Mesenchymal stem cell (in vitro differentiated cells and primary cell): ENCODE results near the gene OBI1. TPM values are rescaled to one million over a fixed set of nuclear protein-coding genes. Genes with fewer than 3 reads are reported as not detected.

Experiments used
- DNase-seq: peaks from one replicate; pipeline ENCODE4 v3.0.0-alpha.2; 2013
- H2AFZ ChIP-seq: one replicate; pipeline ENCODE4 v1.6.1; 2013; ENCODE audit warnings: low read depth, mild to moderate bottlenecking, control low read depth, inconsistent platforms, low read length, moderate library complexity
- H2AK5ac ChIP-seq: 2 replicates; pipeline ENCODE4 v1.6.1; 2013; ENCODE audit warnings: low read length, moderate library complexity, mild to moderate bottlenecking, inconsistent platforms; ENCODE audit not compliant: severe bottlenecking
- H2BK120ac ChIP-seq: one replicate; pipeline ENCODE4 v1.6.1; 2013; ENCODE audit warnings: low read depth, mild to moderate bottlenecking, inconsistent platforms, low read length, moderate library complexity
- H2BK12ac ChIP-seq, 2 experiments: one replicate each; pipeline ENCODE4 v1.6.1; 2013; ENCODE audit warnings: inconsistent platforms in 2 of 2, low read length in 2 of 2, mild to moderate bottlenecking in 2 of 2, moderate library complexity in 2 of 2, control low read depth in 1 of 2
- H2BK15ac ChIP-seq: one replicate; pipeline ENCODE4 v1.6.1; 2013; ENCODE audit warnings: mild to moderate bottlenecking, low read depth, inconsistent platforms; ENCODE audit not compliant: poor library complexity, severe bottlenecking
- H2BK5ac ChIP-seq: 2 replicates; pipeline ENCODE4 v1.6.1; 2013; ENCODE audit warnings: low read depth, mild to moderate bottlenecking, low read length, control low read depth, inconsistent platforms; ENCODE audit not compliant: poor library complexity, severe bottlenecking
- H3K14ac ChIP-seq, 2 experiments: one replicate each; pipeline ENCODE4 v1.6.1; 2013; ENCODE audit warnings: inconsistent platforms in 2 of 2, low read length in 2 of 2, control low read depth in 1 of 2, mild to moderate bottlenecking in 1 of 2, moderate library complexity in 1 of 2
- H3K18ac ChIP-seq, 2 experiments: one replicate each; pipeline ENCODE4 v1.6.1; 2013; ENCODE audit warnings: inconsistent platforms in 2 of 2, low read length in 2 of 2, control low read depth in 1 of 2, low read depth in 1 of 2, mild to moderate bottlenecking in 1 of 2
- H3K23ac ChIP-seq, 2 experiments: one replicate each; pipeline ENCODE4 v1.6.1; 2013; ENCODE audit warnings: inconsistent platforms in 2 of 2, low read length in 2 of 2, mild to moderate bottlenecking in 2 of 2, moderate library complexity in 2 of 2, control low read depth in 1 of 2
- H3K27ac ChIP-seq: 2 replicates; pipeline ENCODE4 v1.5.1; 2013; ENCODE audit warnings: mild to moderate bottlenecking, moderate library complexity, low read length, control low read depth, inconsistent platforms; ENCODE audit not compliant: poor library complexity, severe bottlenecking
- H3K27me3 ChIP-seq, 2 experiments: 2 replicates each; pipeline versions ENCODE4 v1.6.1 to v1.7.0; 2013; ENCODE audit warnings: low read length in 2 of 2, mild to moderate bottlenecking in 2 of 2, moderate library complexity in 2 of 2, control low read depth in 1 of 2, inconsistent platforms in 1 of 2; ENCODE audit not compliant: control insufficient read depth in 1 of 2, insufficient read depth in 1 of 2
- H3K36me3 ChIP-seq, 2 experiments: 2 replicates each; pipeline versions ENCODE4 v1.6.1 to v1.7.0; 2013; ENCODE audit warnings: low read length in 2 of 2, control low read depth in 1 of 2, inconsistent platforms in 1 of 2, low read depth in 1 of 2, mild to moderate bottlenecking in 1 of 2; ENCODE audit not compliant: insufficient read depth in 2 of 2, control insufficient read depth in 1 of 2
- H3K4ac ChIP-seq, 2 experiments: one replicate each; pipeline ENCODE4 v1.6.1; 2013; ENCODE audit warnings: inconsistent platforms in 2 of 2, low read length in 2 of 2, mild to moderate bottlenecking in 2 of 2, moderate library complexity in 2 of 2, control low read depth in 1 of 2, low read depth in 1 of 2
- H3K4me1 ChIP-seq: 2 replicates; pipeline ENCODE4 v1.6.1; 2013; ENCODE audit warnings: low read depth, low read length, control low read depth; ENCODE audit not compliant: control insufficient read depth, insufficient read depth
- H3K4me2 ChIP-seq: 2 replicates; pipeline ENCODE4 v1.6.1; 2013; ENCODE audit warnings: low read length, mild to moderate bottlenecking, inconsistent platforms; ENCODE audit not compliant: poor library complexity, severe bottlenecking
- H3K4me3 ChIP-seq, 2 experiments: 2 replicates each; pipeline versions ENCODE4 v1.5.1 to v1.7.0; 2013; ENCODE audit warnings: low read length in 2 of 2, mild to moderate bottlenecking in 2 of 2, control low read depth in 1 of 2, low read depth in 1 of 2; ENCODE audit not compliant: insufficient read depth in 1 of 2
- H3K79me1 ChIP-seq: replicated peaks from 2 replicates; pipeline ENCODE4 v1.6.1; 2013; ENCODE audit warnings: mild to moderate bottlenecking, control low read depth, low read length, inconsistent platforms; ENCODE audit not compliant: poor library complexity, severe bottlenecking
- H3K9ac ChIP-seq: 2 replicates; pipeline ENCODE4 v1.7.0; 2013; ENCODE audit warnings: mild to moderate bottlenecking, low read length, moderate library complexity
- H3K9me3 ChIP-seq: 2 replicates; pipeline ENCODE4 v1.7.0; 2013; ENCODE audit warnings: mild to moderate bottlenecking, low read length; ENCODE audit not compliant: control insufficient read depth
- H4K8ac ChIP-seq: one replicate; pipeline ENCODE4 v1.6.1; 2013; ENCODE audit warnings: inconsistent platforms, mild to moderate bottlenecking, low read length, moderate library complexity
- H4K91ac ChIP-seq: one replicate; pipeline ENCODE4 v1.6.1; 2013; ENCODE audit warnings: mild to moderate bottlenecking, low read length, inconsistent platforms
- WGBS: methylation state at CpG from one replicate; pipeline ENCODE4 v1.1.7; 2013; ENCODE audit warnings: mixed read lengths; 5-methylcytosine and 5-hydroxymethylcytosine counted together
- polyA plus RNA-seq, 2 experiments: library from polyadenylated mRNA; stranded (reverse); fragments of 200-250 nt; gene quantifications; one replicate each; pipeline ENCODE4 v1.2.3, GENCODE V29; 2013

Gene OBI1, protein sequence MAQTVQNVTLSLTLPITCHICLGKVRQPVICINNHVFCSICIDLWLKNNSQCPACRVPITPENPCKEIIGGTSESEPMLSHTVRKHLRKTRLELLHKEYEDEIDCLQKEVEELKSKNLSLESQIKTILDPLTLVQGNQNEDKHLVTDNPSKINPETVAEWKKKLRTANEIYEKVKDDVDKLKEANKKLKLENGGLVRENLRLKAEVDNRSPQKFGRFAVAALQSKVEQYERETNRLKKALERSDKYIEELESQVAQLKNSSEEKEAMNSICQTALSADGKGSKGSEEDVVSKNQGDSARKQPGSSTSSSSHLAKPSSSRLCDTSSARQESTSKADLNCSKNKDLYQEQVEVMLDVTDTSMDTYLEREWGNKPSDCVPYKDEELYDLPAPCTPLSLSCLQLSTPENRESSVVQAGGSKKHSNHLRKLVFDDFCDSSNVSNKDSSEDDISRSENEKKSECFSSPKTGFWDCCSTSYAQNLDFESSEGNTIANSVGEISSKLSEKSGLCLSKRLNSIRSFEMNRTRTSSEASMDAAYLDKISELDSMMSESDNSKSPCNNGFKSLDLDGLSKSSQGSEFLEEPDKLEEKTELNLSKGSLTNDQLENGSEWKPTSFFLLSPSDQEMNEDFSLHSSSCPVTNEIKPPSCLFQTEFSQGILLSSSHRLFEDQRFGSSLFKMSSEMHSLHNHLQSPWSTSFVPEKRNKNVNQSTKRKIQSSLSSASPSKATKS
- polyA plus RNA-seq (2013, experiment 1 of 2) = 8.0 TPM
- 8.2 TPM for polyA plus RNA-seq (2013, experiment 2 of 2)

DNA sequence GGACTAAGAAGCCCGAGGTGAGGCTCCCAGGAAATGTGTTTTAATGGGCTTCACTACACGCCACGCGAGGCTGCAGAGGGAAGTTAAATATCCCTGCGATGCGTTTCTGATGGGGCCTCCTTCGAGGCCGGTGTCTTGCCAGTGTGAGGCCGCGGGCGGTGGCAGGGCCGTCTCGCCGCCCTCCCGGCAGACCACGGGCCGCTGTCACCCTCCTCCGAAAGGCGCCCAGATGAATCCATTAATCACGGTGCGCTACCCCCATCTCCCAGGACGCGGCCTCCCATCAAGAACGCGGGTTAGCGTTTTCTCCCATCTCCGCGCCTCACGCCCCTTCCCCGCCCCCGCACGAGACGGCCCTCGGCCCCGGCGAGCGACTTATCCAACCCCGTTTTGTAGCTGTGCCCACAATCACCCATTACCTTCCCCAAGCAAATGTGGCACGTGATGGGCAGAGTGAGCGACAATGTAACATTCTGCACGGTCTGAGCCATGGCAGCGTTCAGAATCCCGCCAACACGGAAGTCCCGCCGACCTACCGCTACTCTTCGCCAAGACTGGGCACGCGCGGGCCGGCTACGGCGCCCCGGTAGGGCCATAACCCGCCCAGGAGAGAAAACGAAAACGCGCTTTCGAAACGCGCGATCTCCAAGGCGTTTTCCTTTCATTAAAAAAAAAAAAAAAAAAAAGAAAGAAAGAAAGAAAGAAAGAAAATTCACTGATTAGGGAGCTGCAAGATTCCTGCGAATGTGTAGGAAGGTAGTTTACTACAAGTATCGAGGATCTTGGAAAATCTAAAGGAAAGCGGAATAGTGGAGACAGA lies at the start of gene OBI1:
Gene OBI1 (minus strand): TSS at position 526 of the 820 bp plus-strand sequence. CDS start 35 bp downstream, at position 491.
- Histone ChIP-seq H3K4ac (peak within 1 kb of the TSS; percentile 24 to 63), H2BK5ac (peak within 1 kb of the TSS; percentile 84), H3K27ac (peak within 1 kb of the TSS; percentile 71), H3K4me3 (peak within 1 kb of the TSS; percentile 94 to 96), H4K8ac (peak within 1 kb of the TSS; percentile 90), H2AFZ (peak within 1 kb of the TSS; percentile 91), H2BK120ac (no peak within 1 kb of the TSS), H3K9me3 (no peaks in the 10 kb centered on the region), H3K27me3 (no peaks in the 10 kb centered on the region), H3K79me1 (peaks cover 3% of the 10 kb centered on the region), H3K36me3 (no peaks in the 10 kb centered on the region), H3K9ac (peak within 1 kb of the TSS; percentile 90), H3K14ac (peak within 1 kb of the TSS in 1 of 2 experiments; percentile 98), H3K4me2 (peak within 1 kb of the TSS; percentile 93), H3K4me1 (peaks cover 1% of the 10 kb centered on the region), H2AK5ac (no peak within 1 kb of the TSS), H3K23ac (peak within 1 kb of the TSS in 1 of 2 experiments; percentile 86), H3K18ac (peak within 1 kb of the TSS; percentile 82 to 93), H2BK12ac (no peak within 1 kb of the TSS), H4K91ac (peak within 1 kb of the TSS; percentile 64), H2BK15ac (no peak within 1 kb of the TSS)
- peak; percentile 91 for DNase-seq
- WGBS = under 1% methylated on average over 67 of the region's 67 CpGs

- H3K27ac ChIP-seq = no peak overlapping the region
- no peaks in the 10 kb centered on the region for H3K27me3 ChIP-seq
- H2BK120ac ChIP-seq = no peak overlapping the region
- 50% methylated on average over 1 of the region's 1 CpG for WGBS
- no peak overlapping the region for H3K4me2 ChIP-seq
- H3K9ac ChIP-seq = no peak overlapping the region
- H3K79me1 ChIP-seq = no peaks in the 10 kb centered on the region
- no peak overlapping the region for H2AFZ ChIP-seq
- no peak overlapping the region for H4K8ac ChIP-seq
- no peaks in the 10 kb centered on the region for H3K9me3 ChIP-seq
- DNase-seq = no peak
- H3K14ac ChIP-seq = no peak overlapping the region
- no peak overlapping the region for H2BK15ac ChIP-seq
- H2BK5ac ChIP-seq = no peak overlapping the region
- H3K4me1 ChIP-seq = no peaks in the 10 kb centered on the region
- H4K91ac ChIP-seq = no peak overlapping the region
- no peaks in the 10 kb centered on the region for H3K36me3 ChIP-seq
- no peak overlapping the region for H3K18ac ChIP-seq
- H3K4me3 ChIP-seq = no peak overlapping the region
- H2AK5ac ChIP-seq = no peak overlapping the region
- no peak overlapping the region for H2BK12ac ChIP-seq
- no peak overlapping the region for H3K4ac ChIP-seq
- H3K23ac ChIP-seq = no peak overlapping the region
These were observed 42.4 kb upstream of the OBI1 start for GRCh38 chr13:78701383-78701782.

DNA sequence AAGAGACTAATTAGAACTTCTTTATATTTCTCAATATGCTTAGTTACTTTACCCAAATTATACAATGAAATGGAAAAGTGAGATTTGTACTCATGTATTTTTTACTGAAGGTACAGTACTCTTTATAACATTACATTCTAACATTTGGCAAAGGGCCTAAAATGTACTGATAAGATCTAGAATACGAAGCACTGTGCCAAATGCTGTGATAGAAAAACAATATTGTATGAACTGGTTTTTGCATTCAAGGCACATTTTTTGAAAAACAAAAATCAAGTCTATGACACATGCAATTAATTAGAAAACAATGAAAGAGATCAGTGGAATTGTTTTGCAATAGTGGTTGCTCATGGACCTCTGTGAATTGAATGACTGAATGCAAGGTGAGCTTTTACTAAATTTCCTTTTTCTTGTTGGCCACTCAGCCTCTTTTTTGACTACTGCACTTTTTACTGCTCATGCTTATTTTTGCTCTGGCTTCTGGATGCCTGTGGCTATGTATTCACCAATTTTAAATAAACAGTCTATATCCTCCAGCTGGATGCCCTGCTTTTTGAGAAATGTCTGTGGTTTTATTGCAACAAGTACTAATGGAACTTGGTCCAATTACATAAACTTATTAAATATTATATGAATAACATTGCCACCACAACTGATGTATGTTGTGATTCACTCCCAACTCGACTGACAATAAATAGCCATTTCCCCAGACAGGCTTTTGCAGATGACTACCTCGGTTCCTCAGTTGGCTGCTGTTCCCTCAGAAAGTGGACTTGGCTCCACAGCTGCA lies 41.4 kb upstream of the OBI1 start:
- H3K4me1 ChIP-seq = no peaks in the 10 kb centered on the region
- H4K8ac ChIP-seq = no peak overlapping the region
- no peak overlapping the region for H3K27ac ChIP-seq
- H4K91ac ChIP-seq = no peak overlapping the region
- H2AK5ac ChIP-seq = no peak overlapping the region
- WGBS = 45% methylated on average over 2 of the region's 3 CpGs
- no peaks in the 10 kb centered on the region for H3K79me1 ChIP-seq
- no peak overlapping the region for H3K9ac ChIP-seq
- no peak overlapping the region for H3K4me2 ChIP-seq
- no peak overlapping the region for H3K4ac ChIP-seq
- no peak for DNase-seq
- no peak overlapping the region for H3K4me3 ChIP-seq
- H2BK12ac ChIP-seq = no peak overlapping the region
- H2AFZ ChIP-seq = no peak overlapping the region
- no peak overlapping the region for H3K14ac ChIP-seq
- no peaks in the 10 kb centered on the region for H3K9me3 ChIP-seq
- no peaks in the 10 kb centered on the region for H3K27me3 ChIP-seq
- H3K18ac ChIP-seq = no peak overlapping the region
- H2BK5ac ChIP-seq = no peak overlapping the region
- H2BK15ac ChIP-seq = no peak overlapping the region
- H2BK120ac ChIP-seq = no peak overlapping the region
- H3K23ac ChIP-seq = no peak overlapping the region
- H3K36me3 ChIP-seq = no peaks in the 10 kb centered on the region
